Heart left ventricle (tissue), 16 donors: ENCODE data around the gene TMEM253. TPM values are rescaled to one million over a fixed set of nuclear protein-coding genes. Genes with fewer than 3 reads are reported as not detected.

ENCODE experiments used
- ATAC-seq, 4 donors: fragments of 200-7000 bp; cut with Tn5 transposase; one replicate each; pipeline ENCODE4 v1.9.1; 2020 to 2022; ENCODE audit warnings: moderate library complexity in 4 of 4, mild to moderate bottlenecking in 3 of 4, moderate number of reproducible peaks in 1 of 4
- DNase-seq, 5 donors: peaks; one replicate each; pipeline ENCODE4 v3.0.0-alpha.2; 2020
- H3K27ac ChIP-seq, 12 donors: fragments of 200-600 bp; sonication (generic) in 4 of 12; one replicate each; pipeline versions ENCODE4 v1.5.0 to v1.8.0; 2016 to 2022; ENCODE audit warnings: mild to moderate bottlenecking in 2 of 12
- H3K27me3 ChIP-seq, 9 donors: fragments of 200-600 bp; sonication (generic) in 2 of 9; one replicate each; pipeline versions ENCODE4 v1.5.1 to v1.8.0; 2016 to 2022; ENCODE audit warnings: mild to moderate bottlenecking in 3 of 9
- H3K36me3 ChIP-seq, 9 donors: fragments of 200-600 bp; sonication (generic) in 2 of 9; one replicate each; pipeline versions ENCODE4 v1.5.0 to v1.8.0; 2018 to 2022; ENCODE audit warnings: mild to moderate bottlenecking in 2 of 9
- H3K4me1 ChIP-seq, 12 donors: fragments of 200-600 bp; sonication (generic) in 4 of 12; one replicate each; pipeline versions ENCODE4 v1.5.0 to v1.8.0; 2016 to 2022; ENCODE audit warnings: mild to moderate bottlenecking in 3 of 12
- H3K4me3 ChIP-seq, 12 donors: fragments of 200-600 bp; sonication (generic) in 4 of 12; one replicate each; pipeline versions ENCODE4 v1.5.0 to v1.8.0; 2017 to 2022; ENCODE audit warnings: mild to moderate bottlenecking in 9 of 12, moderate library complexity in 4 of 12
- H3K9me3 ChIP-seq, 12 donors: fragments of 200-600 bp; sonication (generic) in 4 of 12; one replicate each; pipeline versions ENCODE4 v1.5.0 to v1.8.0; 2016 to 2022; ENCODE audit warnings: mild to moderate bottlenecking in 1 of 12
- POLR2A ChIP-seq, 2 donors: fragments of 450-650 bp; IDR thresholded peaks; one replicate each; pipeline ENCODE4 v1.6.1; 2017; ENCODE audit warnings: antibody characterized with exemption in 2 of 2, mild to moderate bottlenecking in 2 of 2, moderate library complexity in 2 of 2
- WGBS, 4 donors: extraction: QIAGEN DNeasy Blood & Tissue Kit in 2 of 4; methylation state at CpG; one replicate each; pipeline versions ENCODE4 v1.1.5 to v1.1.7; 2013 to 2018; 5-methylcytosine and 5-hydroxymethylcytosine counted together
- intact Hi-C, 10 donors: fragments of 100-400 bp; cut with DNase I; formaldehyde crosslinking; loops; one replicate each; pipeline versions ENCODE4 v1.11.1 to v1.14.2; 2022
- polyA plus RNA-seq, 2 donors: library from polyadenylated mRNA; stranded (reverse); fragments of 200-250 nt; gene quantifications; one replicate each; pipeline ENCODE4 v1.2.3, GENCODE V29; 2013
- total RNA-seq, 9 donors: library from RNA; depleted of rRNA in 2 of 9; stranded (reverse); fragments of >200 nt in 2 of 9; fragmentation: NEBNext Ultra II Directional in 3 of 9; extraction: Animal tissue kit (Norgen Biotek cat#: 25700) in 3 of 9; gene quantifications; one replicate each; pipeline versions ENCODE4 v1.1.0 to v1.2.4, GENCODE V29; 2016 to 2023
- TF ChIP-seq, protein P1 (sequence below), 12 donors: fragments of 200-600 bp; sonication (generic) in 4 of 12; IDR thresholded peaks; one replicate each; pipeline versions ENCODE4 v1.5.0 to v1.8.0; 2018 to 2022; ENCODE audit warnings: antibody characterized with exemption in 12 of 12, mild to moderate bottlenecking in 5 of 12
- donor health status: ischemic (EF 13 %, LVEDD 7.1; RV severe dilation, severe dysfunction).
- donor health status: healthy with polysubstance abuse.
- donor health status: DM: no; HTN: yes; CAD: no.
- donor health status: DM: no; HTN: no; CAD: no.
- donor health status: ischemic (EF 25% LVEDD 6.9; RV normal size, moderate dysfunction).
- donor health status: ischemic (EF 25% LVEDD 5.7; RV mildly dilated, moderate dysfunction).
- donor health status: healthy.
- donor health status: DM: yes; HTN: yes; CAD: no.
- donor health status: ischemic (EF 35%, LVEDD 5.7; RV mildly dilated, moderate dysfunction).
- donor health status: nonischemic (EF 11% LVEDD 7.7; RV severe dilation, severe dysfunction).
- donor health status: DM: yes; HTN: yes; CAD: no.
- donor health status: PGD.
- donor health status: ischemic (EF 29% LVEDD 5.4; RV normal size, mild dysfunction).
- donor health status: nonischemic (EF 23%, LVEDD 6.1; RV moderate dilation, normal function).

TMEM253 gene
- total and polyA plus RNA-seq, 11 donors, result 0.19 to 0.79 (median 0.36) TPM; not detected in 3

DNA sequence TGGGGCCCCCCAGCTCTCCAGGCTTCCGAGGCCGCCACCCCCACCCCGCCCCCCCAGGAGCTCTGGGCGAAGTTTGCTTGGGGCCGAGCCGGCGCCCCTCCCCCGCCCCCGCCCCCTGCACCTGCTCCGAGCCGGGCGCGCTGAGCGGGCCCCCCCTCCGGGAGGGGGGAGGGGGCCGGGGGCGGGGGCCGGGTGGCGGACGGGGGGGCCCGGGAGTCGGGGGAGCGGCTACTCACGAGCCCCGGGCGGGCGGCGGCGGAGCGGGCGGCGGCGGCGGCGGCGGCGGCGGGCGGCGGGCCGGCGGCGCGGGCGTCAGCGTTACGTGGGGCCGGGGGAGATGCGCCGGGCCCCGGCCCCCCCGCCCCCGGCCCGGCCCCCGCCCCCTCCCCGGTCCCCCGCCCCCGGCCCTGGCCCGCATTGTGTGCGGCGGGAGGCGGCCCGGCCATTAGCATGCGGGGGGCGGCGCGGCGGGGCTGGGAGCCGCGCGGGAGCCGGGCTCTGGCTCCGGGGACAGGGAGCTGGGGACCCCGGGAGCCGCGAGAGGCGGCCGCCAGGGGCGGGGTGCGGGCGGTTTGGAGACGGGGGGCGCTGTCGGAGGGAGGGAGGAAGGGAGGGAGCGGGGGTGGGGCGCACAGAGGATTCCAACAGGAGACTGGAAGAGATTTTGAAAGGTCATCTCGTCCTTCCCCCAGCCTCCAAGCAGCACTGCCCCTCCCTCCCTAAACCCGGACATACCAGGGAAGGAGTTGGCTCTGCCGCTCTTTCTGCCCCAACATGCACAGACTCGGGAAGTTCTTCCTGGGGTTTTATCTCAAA is 2.6 kb upstream of the TMEM253 start, which contains the start of gene ZNF219:
TSS of gene ZNF219 (minus strand) at position 580 of the 816 bp plus-strand sequence. CDS start 5,064 bp downstream, outside the sequence.
- Histone ChIP-seq H3K9me3 (no peaks in the 10 kb centered on the region), H3K4me3 (peak within 1 kb of the TSS; percentile 40 to 86 (median 65)), H3K27ac (peak within 1 kb of the TSS; percentile 76 to 94 (median 88)), H3K27me3 (no peaks in the 10 kb centered on the region), H3K4me1 (peaks cover 0 to 44% (median 23%) of the 10 kb centered on the region in 12 donors), H3K36me3 (peaks cover 0 to 2% (median 0%) of the 10 kb centered on the region in 9 donors)
- WGBS, 4 donors, result 0 to 3% (median 1%) methylated on average over 6 to 83 of the region's 90 CpGs
- intact Hi-C loops, result loop anchor here in 2 of 10 donors (10.0 kb wide), 1 partner anchor 483 kb away; no protein-coding TSS in a partner anchor
- DNase-seq (peak; percentile 69 to 81 (median 74)), ATAC-seq (peak; percentile 16 to 56 (median 50))
- peak in 1 of 2 donors; percentile 29 for TF ChIP-seq POLR2A (IDR thresholded peaks at IDR 0.05)
- TF ChIP-seq, protein P1, sequence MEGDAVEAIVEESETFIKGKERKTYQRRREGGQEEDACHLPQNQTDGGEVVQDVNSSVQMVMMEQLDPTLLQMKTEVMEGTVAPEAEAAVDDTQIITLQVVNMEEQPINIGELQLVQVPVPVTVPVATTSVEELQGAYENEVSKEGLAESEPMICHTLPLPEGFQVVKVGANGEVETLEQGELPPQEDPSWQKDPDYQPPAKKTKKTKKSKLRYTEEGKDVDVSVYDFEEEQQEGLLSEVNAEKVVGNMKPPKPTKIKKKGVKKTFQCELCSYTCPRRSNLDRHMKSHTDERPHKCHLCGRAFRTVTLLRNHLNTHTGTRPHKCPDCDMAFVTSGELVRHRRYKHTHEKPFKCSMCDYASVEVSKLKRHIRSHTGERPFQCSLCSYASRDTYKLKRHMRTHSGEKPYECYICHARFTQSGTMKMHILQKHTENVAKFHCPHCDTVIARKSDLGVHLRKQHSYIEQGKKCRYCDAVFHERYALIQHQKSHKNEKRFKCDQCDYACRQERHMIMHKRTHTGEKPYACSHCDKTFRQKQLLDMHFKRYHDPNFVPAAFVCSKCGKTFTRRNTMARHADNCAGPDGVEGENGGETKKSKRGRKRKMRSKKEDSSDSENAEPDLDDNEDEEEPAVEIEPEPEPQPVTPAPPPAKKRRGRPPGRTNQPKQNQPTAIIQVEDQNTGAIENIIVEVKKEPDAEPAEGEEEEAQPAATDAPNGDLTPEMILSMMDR (IDR thresholded peaks at IDR 0.05), result peak in 4 of 12 donors; percentile 7 to 19 (median 12)

DNA sequence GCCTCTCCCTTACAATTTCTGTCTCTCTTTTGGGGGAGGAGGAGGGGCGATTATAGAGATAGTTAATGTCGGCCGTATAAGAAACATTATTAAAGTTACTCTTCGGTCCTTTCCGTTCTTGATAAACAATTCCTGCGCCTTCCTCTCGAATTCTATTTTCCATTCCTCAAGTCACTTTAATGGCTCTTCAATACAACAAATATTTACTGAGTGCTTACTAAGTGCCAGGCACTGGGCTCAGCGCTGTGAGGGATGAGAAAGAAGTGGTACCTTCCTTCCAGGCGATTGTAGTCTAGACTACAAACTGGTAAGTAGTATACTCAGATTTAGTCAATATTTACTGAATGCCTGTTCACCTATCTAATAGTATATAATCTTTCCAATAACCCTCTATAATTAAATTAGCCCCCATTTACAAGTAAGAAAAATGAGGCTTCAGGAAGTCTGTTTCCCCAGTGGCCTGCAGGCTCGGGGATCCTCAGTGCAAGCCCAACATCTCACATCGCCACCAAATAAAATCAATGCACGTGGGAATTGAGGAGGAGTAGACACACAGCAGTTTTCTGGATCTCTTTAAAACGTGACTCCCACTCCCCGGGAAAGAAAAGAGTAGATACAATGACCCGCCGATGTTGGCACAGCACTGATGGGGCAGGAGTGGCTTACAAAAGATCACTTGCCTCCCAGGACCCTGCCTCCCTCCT is 1.8 kb upstream of the TMEM253 start:
- Histone ChIP-seq H3K36me3 (no peaks in the 10 kb centered on the region), H3K4me1 (peaks cover 0 to 45% (median 24%) of the 10 kb centered on the region in 12 donors), H3K27ac (peak overlapping the region; percentile 66 to 94 (median 88)), H3K4me3 (peak overlapping the region; percentile 40 to 86 (median 65)), H3K9me3 (no peaks in the 10 kb centered on the region), H3K27me3 (no peaks in the 10 kb centered on the region)
- TF ChIP-seq POLR2A (IDR thresholded peaks at IDR 0.05), result no peak
- TF ChIP-seq, protein P1 (IDR thresholded peaks at IDR 0.05), result no peak
- no peak for DNase-seq
- WGBS, 4 donors, result 8 to 11% (median 8%) methylated on average over 16 of the region's 16 CpGs
- intact Hi-C loops, result loop anchor here in 2 of 10 donors (10.0 kb wide), 1 partner anchor 484 kb away; no protein-coding TSS in a partner anchor
- ATAC-seq, result no peak

DNA sequence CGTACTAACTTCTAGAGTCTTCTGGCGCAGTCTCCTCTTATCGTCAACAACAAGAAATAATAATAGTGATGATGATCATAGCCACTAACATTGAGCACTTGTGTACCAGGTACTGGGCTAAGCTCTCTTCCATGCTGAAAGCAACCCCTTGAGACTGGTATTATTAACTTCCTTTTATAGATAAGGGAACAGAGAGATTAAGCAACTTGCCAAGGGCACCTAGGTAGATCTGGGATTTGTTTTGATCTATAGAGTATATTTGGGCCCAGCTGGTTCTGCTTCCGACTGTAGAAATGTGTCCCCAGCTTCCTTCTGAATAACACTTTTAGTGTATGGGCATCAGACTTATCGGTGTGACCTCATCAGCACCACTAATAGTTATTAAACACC is 1.3 kb upstream of the TMEM253 start:
- Histone ChIP-seq H3K36me3 (no peaks in the 10 kb centered on the region), H3K27ac (peak overlapping the region in 10 of 12 donors; percentile 66 to 94 (median 88)), H3K4me1 (peaks cover 0 to 47% (median 27%) of the 10 kb centered on the region in 12 donors), H3K9me3 (no peaks in the 10 kb centered on the region), H3K4me3 (peak overlapping the region in 5 of 12 donors; percentile 63 to 86 (median 72)), H3K27me3 (no peaks in the 10 kb centered on the region)
- 63 to 77% (median 70%) methylated on average over 5 of the region's 5 CpGs for WGBS, 4 donors
- DNase-seq, result no peak
- TF ChIP-seq, protein P1 (IDR thresholded peaks at IDR 0.05), result no peak
- no peak for TF ChIP-seq POLR2A (IDR thresholded peaks at IDR 0.05)
- intact Hi-C loops, result loop anchor here in 2 of 10 donors (10.0 kb wide), 1 partner anchor 485 kb away; no protein-coding TSS in a partner anchor
- ATAC-seq, result no peak
